Stimulated activated CD4-positive, alpha-beta T cell treated with anti-CD3 and anti-CD28 coated beads, Interleukin-12 subunit alpha, Interleukin-12 subunit beta, amount 100 ng/mL, for 4 hours (primary cell): ENCODE results near the gene KLHL10.

ENCODE experiments used
- DNase-seq: peaks from one replicate; pipeline ENCODE4 v3.0.0-alpha.2; 2020

KLHL10 gene

GRCh38 chr17:41896726-41897125 is 59.1 kb downstream of the KLHL10 start:
- DNase-seq = no peak
